ENCODE data around the gene CHSY1.

CHSY1 gene

DNA sequence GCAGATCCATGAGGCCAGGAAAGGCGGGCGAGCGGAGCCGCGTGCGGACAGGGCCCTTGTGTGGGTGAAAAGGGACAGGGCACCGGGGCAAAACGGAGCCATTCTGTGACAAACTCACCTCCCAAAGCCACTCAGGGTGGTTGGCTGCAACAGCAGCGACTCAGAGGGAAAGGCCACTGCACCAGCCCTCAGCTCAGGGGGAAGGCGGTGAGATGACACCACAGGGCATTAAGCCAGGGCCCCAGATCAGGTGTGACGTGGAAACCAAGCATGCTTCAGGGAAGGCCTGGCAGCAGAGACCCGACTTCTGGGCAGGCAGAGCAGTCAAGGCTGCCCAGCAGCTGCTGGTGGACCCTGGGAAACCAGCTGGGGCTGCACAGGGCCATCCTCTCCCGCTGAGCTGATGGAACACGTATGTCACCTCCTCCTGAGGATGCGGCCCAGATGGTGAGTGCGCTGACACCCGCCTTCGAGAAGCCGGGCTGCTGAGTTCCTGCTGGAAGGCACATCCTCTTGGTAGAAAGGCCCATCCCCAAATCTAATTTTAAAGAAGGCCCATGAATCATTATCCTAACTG is 82.3 kb downstream of the CHSY1 start:
- Histone ChIP-seq H2AFZ (no peak overlapping the region), H3K4me2 (ENCODE audit: low read length) (no peak overlapping the region), H3K27me3 (ENCODE audit: control insufficient read depth, insufficient read depth, low read length) (no peaks in the 10 kb centered on the region), H3K36me3 (ENCODE audit: control insufficient read depth, insufficient read depth, low read length) (no peaks in the 10 kb centered on the region), H3K9ac (no peak overlapping the region), H3K4me1 (no peaks in the 10 kb centered on the region), H3K79me2 (no peaks in the 10 kb centered on the region), H3K4me3 (ENCODE audit: low read depth, low read length) (no peak overlapping the region), H3K9me3 (ENCODE audit: control insufficient read depth, low read length) (no peaks in the 10 kb centered on the region), H3K27ac (peak overlapping the region; percentile 15)
- TF ChIP-seq, protein P1, sequence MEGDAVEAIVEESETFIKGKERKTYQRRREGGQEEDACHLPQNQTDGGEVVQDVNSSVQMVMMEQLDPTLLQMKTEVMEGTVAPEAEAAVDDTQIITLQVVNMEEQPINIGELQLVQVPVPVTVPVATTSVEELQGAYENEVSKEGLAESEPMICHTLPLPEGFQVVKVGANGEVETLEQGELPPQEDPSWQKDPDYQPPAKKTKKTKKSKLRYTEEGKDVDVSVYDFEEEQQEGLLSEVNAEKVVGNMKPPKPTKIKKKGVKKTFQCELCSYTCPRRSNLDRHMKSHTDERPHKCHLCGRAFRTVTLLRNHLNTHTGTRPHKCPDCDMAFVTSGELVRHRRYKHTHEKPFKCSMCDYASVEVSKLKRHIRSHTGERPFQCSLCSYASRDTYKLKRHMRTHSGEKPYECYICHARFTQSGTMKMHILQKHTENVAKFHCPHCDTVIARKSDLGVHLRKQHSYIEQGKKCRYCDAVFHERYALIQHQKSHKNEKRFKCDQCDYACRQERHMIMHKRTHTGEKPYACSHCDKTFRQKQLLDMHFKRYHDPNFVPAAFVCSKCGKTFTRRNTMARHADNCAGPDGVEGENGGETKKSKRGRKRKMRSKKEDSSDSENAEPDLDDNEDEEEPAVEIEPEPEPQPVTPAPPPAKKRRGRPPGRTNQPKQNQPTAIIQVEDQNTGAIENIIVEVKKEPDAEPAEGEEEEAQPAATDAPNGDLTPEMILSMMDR (IDR thresholded peaks at IDR 0.05) = no peak

DNA sequence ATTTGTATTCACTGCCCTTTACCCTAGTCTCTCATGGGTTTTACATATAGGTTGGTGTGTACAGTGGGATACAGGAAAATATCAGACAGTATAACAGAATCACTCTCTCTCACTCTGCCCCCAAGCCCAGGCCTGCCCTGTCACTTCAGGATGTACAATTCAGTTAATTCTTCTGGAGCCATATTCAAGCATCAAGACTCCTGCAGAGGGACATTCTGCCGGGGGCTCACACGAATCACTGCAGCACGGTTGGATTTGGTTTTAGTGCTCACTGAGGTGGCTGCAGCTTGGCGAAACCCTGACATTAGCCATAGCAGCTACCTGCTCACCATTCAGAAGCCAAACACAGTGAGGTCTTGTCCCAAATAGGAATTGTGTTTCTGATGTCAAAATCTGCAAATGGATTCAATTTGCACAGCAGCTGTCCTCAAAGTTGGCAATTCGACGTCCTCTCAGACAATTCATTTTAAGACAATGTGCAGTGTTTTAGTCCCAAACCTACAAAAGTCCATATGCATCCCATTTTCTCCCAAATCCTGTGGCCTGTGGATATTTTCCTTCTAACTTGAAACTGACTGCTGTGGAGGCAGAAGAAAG is 82.9 kb downstream of the CHSY1 start:
- TF ChIP-seq, protein P1 (IDR thresholded peaks at IDR 0.05) = no peak
- Histone ChIP-seq H3K4me1 (no peaks in the 10 kb centered on the region), H3K27ac (peak overlapping the region; percentile 83), H3K36me3 (ENCODE audit: control insufficient read depth, insufficient read depth, low read length) (no peaks in the 10 kb centered on the region), H2AFZ (no peak overlapping the region), H3K4me3 (ENCODE audit: low read depth, low read length) (no peak overlapping the region), H3K79me2 (no peaks in the 10 kb centered on the region), H3K9me3 (ENCODE audit: control insufficient read depth, low read length) (no peaks in the 10 kb centered on the region), H3K9ac (no peak overlapping the region), H3K4me2 (ENCODE audit: low read length) (no peak overlapping the region), H3K27me3 (ENCODE audit: control insufficient read depth, insufficient read depth, low read length) (no peaks in the 10 kb centered on the region)

DNA sequence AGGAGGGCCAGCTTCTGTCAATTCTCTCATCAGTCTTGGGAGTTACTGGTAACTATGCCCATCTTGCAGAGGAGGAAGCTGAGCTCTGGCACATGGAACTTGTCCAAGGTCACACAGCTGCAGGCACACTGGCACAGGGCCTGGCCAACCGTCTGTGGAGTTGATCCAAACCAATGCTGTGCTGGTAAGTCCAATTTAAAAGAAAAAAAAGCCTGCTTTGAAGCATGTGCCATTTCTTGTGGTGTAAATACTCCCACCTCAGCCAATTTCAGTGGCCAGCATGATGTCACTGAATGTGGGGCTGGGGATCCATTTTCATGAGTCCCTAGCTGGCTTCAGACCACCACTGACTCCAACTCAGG is 83.4 kb downstream of the CHSY1 start:
- no peaks in the 10 kb centered on the region for H3K4me1 ChIP-seq
- no peak overlapping the region for H3K4me2 ChIP-seq (ENCODE audit: low read length)

GRCh38 chr15:101167753-101168462 is 83.9 kb downstream of the CHSY1 start:
- no peaks in the 10 kb centered on the region for H3K79me2 ChIP-seq
- peak overlapping the region; percentile 83 for H3K27ac ChIP-seq
- H3K9me3 ChIP-seq (ENCODE audit: control insufficient read depth, low read length) = no peaks in the 10 kb centered on the region
- no peak overlapping the region for H3K4me2 ChIP-seq (ENCODE audit: low read length)
- H3K4me1 ChIP-seq = no peaks in the 10 kb centered on the region
- H3K9ac ChIP-seq = no peak overlapping the region
- no peaks in the 10 kb centered on the region for H3K27me3 ChIP-seq (ENCODE audit: control insufficient read depth, insufficient read depth, low read length)
- TF ChIP-seq, protein P1 (IDR thresholded peaks at IDR 0.05) = no peak
- no peak overlapping the region for H3K4me3 ChIP-seq (ENCODE audit: low read depth, low read length)
- no peaks in the 10 kb centered on the region for H3K36me3 ChIP-seq (ENCODE audit: control insufficient read depth, insufficient read depth, low read length)
- H2AFZ ChIP-seq = no peak overlapping the region

More for the DNA sequence above, 83.4 kb downstream of the CHSY1 start:
- Histone ChIP-seq H3K9me3 (ENCODE audit: control insufficient read depth, low read length) (no peaks in the 10 kb centered on the region), H3K4me3 (ENCODE audit: low read depth, low read length) (no peak overlapping the region), H3K9ac (no peak overlapping the region), H3K27me3 (ENCODE audit: control insufficient read depth, insufficient read depth, low read length) (no peaks in the 10 kb centered on the region), H3K79me2 (no peaks in the 10 kb centered on the region), H3K27ac (peak overlapping the region; percentile 83), H2AFZ (no peak overlapping the region), H3K36me3 (ENCODE audit: control insufficient read depth, insufficient read depth, low read length) (no peaks in the 10 kb centered on the region)
- TF ChIP-seq, protein P1 (IDR thresholded peaks at IDR 0.05) = no peak
